Urothelium cell line (cell line): ENCODE data around the gene BTD.

Experiments used
- DNase-seq: peaks from one replicate; pipeline ENCODE4 v3.0.0; 2011; ENCODE audit warnings: low spot score, mixed read lengths
- FAIRE-seq: peaks from 2 replicates; lab custom pipeline; 2011; peaks lifted over from hg19 to GRCh38; lab: Jason Lieb, UNC

Gene BTD

DNA sequence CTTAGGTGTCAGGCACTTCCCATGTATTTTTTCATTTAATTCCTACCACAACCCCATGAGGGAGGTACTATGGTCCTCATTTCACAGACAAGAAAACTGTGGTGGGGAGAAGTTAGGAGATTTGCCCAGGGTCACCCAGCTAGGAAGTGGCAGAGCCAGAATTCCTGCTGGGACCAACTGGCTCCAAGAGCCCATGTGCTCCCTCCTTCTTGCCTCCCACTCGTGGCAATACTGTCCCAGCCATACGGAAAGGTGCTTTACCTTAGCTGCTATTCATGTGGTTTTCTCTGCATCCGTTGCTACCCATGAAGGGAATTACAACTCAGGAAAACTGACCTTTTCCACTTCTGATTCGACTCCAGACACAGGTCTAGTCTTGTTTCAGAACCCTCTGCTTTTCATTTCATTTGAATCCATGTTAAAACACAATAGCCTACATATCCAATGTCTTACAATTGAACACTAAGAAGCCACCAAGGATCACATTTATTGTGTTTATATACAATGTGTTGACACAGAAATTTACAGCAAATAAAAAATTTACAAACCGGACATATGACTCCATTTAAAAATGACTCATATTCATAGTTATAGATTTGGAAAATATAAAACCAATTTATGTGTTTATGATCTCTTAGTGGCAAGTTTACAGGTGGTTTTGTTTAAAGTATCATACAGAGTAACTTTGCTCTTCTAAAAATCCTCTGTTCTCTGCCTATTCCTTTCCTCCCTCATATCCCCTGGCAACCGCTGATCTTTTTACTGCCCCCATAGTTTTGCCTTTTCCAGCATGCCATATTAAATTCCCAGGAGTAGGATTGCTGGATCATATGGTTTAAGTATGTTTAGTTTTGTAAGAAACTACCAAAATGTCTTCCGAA is 58.8 kb downstream of the BTD start:
- DNase-seq: no peak
- no peak for FAIRE-seq

- FAIRE-seq: no peak
- DNase-seq: no peak
These were observed 62.6 kb downstream of the BTD start for GRCh38 chr3:15664144-15664543.

GRCh38 chr3:15665510-15666150 is 64.1 kb downstream of the BTD start:
- no peak for FAIRE-seq

GRCh38 chr3:15666277-15666676 is 64.7 kb downstream of the BTD start:
- FAIRE-seq: no peak
- no peak for DNase-seq

More at GRCh38 chr3:15665510-15666150, 64.1 kb downstream of the BTD start:
- no peak for DNase-seq

GRCh38 chr3:15667484-15667883 is 65.9 kb downstream of the BTD start:
- FAIRE-seq: no peak
- no peak for DNase-seq

DNA sequence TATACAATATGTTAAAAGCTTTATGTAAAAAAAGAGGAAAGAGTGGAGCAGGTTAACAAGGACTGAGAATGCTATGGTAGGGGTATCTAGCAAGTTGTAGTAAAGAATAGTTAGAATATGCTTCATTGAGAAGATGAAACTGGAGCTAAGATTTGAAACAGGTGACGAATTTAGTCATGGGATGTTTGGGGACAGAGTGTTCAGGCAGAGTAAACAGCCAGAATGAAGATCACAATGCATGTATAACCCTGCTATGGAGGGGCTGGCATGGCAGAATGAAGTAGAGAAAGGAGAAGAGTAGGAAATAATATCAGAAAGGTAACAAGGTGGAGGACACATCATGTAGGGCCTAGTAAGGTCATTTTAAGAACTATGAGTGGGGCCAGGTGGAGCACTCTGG is 72.0 kb downstream of the BTD start:
- no peak for DNase-seq
- no peak for FAIRE-seq

- FAIRE-seq (no peak), DNase-seq (no peak)
These were observed 74.7 kb downstream of the BTD start for GRCh38 chr3:15676259-15676658.

GRCh38 chr3:15679306-15679705 is 77.8 kb downstream of the BTD start:
- DNase-seq: no peak
- no peak for FAIRE-seq

DNA sequence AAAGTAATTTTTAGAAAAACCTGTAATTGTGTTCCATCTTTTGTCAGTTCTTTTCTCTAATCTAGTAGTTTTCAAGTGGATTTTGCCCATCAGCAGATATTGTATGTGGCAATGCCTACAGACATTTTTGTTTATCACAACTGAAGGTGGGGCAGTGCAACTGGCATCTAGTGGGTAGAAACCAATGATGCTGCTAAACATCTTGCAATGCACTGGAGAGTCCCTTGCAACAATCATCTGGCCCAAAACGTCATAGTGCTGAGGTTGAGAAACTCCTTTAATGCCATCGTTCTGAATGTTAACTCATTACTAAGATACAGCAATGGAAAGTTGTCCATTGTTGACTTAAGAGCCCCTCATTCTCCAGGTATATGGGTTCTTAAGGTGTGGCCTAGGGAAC is 80.1 kb downstream of the BTD start:
- FAIRE-seq: no peak

DNA sequence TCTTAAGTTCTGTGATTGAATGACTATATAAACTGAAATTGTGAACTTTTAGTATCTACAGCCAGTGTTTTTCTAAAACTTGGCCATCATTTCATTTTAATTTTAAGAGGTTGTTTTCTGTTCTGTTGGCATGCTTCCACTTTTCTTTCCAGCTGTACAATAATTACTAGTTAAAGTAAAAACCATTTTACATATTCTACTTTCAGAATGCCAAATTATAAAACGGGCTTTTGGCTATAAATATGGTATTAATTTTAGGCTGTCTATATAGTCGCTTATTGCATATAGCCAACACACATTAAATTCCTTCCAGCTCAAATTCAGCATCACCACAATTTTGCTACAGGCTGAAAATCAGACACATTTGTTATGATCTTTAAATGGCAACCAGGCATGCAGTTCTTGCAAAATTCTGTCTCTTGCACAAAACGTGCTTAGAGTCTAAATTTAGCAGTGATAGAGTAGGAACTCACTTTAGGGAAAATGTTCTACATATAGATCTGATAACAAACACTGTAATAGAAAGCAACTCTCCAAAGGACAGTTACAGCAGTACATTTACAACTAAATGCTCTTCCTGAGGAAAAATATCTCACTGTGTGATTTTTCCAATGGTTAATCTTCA is 81.1 kb downstream of the BTD start:
- FAIRE-seq (no peak), DNase-seq (no peak)

More for the DNA sequence above, 80.1 kb downstream of the BTD start:
- DNase-seq: no peak

DNA sequence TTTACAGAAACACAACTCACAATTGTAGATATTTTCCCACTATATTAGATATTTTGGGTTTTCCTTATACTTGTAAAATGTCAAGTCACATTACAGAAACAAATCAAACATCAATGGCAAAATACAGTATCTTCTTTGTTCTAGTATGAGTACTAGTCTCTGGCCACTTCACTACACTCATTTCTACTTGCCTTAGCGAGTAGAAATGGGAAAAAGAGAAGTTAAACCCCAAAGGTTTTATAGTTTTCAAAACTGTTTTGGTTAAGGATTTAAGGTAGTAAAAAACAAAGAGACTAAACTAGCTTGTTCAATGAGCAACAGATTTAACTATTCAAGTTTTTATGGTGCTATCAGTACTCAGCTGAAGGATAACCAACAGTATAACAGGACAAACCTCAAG is 81.7 kb downstream of the BTD start:
- no peak for FAIRE-seq

GRCh38 chr3:15685927-15686326 is 84.4 kb downstream of the BTD start:
- no peak for DNase-seq
- no peak for FAIRE-seq

More for the DNA sequence above, 81.7 kb downstream of the BTD start:
- no peak for DNase-seq

GRCh38 chr3:15690230-15690629 is 88.7 kb downstream of the BTD start:
- DNase-seq (no peak), FAIRE-seq (no peak)

- DNase-seq (no peak), FAIRE-seq (no peak)
These were observed 89.2 kb downstream of the BTD start for GRCh38 chr3:15690748-15691147.

- FAIRE-seq: no peak
These were observed 91.8 kb downstream of the BTD start for GRCh38 chr3:15693355-15693754.

DNA sequence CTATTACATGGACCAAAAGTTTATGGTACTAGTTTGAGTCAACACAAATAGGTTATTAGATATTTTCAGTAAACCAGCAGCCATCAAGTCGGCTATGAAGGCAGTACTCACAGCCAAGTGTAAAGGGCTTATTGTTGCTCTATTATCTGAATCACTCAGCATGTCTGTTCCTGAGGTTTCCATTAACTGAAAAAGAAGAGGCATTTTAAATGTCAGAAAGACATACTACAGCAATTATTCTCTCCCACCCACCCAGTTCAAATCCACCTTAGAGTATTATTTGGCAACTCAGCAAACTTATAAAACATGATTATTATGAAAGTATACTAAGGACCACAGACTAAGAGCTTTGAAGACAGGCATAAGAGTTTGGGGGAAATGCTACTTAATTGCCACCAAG is 93.1 kb downstream of the BTD start:
- FAIRE-seq: no peak
- DNase-seq: no peak

More at GRCh38 chr3:15693355-15693754, 91.8 kb downstream of the BTD start:
- no peak for DNase-seq
